ENCODE measurements around the gene NLGN1. TPM values are rescaled to one million over a fixed set of nuclear protein-coding genes. Genes with fewer than 3 reads are reported as not detected.

The NLGN1 gene
- total RNA-seq, 1 experiment from 2014 or later = 8.6 TPM

- DNase-seq (ENCODE audit: low read depth) = no peak
- in situ Hi-C loops (cut with HindIII; ENCODE audit: low pct_unique_long_range_greater_than_20kb, low sequenced_read_pairs) = no loop called here
These were observed 337.4 kb downstream of the NLGN1 start for GRCh38 chr3:173734895-173735294.

- no peak for DNase-seq (ENCODE audit: low read depth)
- in situ Hi-C loops (cut with HindIII; ENCODE audit: low pct_unique_long_range_greater_than_20kb, low sequenced_read_pairs) = no loop called here
These were observed 338.3 kb downstream of the NLGN1 start for GRCh38 chr3:173735841-173736240.

DNA sequence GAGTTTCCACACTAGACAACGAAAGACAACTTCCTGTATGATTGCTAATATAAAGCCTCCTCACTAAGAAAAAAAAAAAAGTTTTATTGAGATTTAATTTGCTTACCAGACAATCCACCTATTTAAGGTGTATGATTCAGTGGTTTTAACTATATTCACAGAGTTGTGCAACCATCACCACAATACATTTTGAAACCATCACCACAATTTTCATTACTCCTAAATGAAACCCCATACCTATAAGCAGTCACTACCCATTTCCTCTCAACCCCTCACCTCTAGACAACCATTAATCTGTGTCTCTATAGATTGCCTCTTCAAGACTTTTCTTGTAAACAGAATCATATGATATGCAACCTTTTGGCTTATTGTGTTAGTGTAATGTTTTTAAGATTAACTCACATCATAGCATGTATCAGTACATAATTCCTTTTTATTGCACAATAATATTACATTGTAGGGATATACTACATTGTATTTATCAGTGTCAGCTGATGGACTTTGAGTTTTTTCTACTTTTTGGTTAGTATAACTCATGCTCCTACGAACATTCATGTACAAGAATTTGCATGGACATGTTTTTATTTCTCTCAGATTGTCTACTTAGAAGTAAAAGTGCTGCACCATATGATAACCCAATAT lies 339.7 kb downstream of the NLGN1 start:
- DNase-seq (ENCODE audit: low read depth) = no peak
- in situ Hi-C loops (cut with HindIII; ENCODE audit: low pct_unique_long_range_greater_than_20kb, low sequenced_read_pairs) = no loop called here

- in situ Hi-C loops (cut with HindIII; ENCODE audit: low pct_unique_long_range_greater_than_20kb, low sequenced_read_pairs) = no loop called here
- DNase-seq (ENCODE audit: low read depth) = no peak
These were observed 342.2 kb downstream of the NLGN1 start for GRCh38 chr3:173739726-173740125.

- DNase-seq (ENCODE audit: low read depth) = no peak
- in situ Hi-C loops (cut with HindIII; ENCODE audit: low pct_unique_long_range_greater_than_20kb, low sequenced_read_pairs) = no loop called here
These were observed 344.9 kb downstream of the NLGN1 start for GRCh38 chr3:173742491-173742890.

DNA sequence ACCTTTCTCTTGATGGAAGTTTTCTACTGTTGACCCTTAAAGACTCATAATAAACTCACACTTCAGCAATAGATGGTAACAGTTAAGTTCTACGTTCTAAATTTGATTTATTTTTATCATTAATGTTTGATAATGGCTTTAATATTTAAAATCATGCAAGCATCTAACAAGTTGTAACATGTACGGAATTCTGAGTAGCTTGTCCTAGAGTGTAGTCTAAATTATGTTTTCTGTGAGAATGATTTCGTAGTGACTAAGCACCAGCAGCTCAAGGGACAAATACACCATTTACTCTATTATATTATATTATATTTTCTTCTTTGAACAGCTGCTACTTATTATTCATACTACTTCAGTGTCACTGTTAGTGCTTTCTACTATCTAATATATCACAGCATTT lies 345.6 kb downstream of the NLGN1 start:
- in situ Hi-C loops (cut with HindIII; ENCODE audit: low pct_unique_long_range_greater_than_20kb, low sequenced_read_pairs) = no loop called here
- no peak for DNase-seq (ENCODE audit: low read depth)

- DNase-seq (ENCODE audit: low read depth) = no peak
These were observed 346.0 kb downstream of the NLGN1 start for GRCh38 chr3:173743516-173743915.

DNA sequence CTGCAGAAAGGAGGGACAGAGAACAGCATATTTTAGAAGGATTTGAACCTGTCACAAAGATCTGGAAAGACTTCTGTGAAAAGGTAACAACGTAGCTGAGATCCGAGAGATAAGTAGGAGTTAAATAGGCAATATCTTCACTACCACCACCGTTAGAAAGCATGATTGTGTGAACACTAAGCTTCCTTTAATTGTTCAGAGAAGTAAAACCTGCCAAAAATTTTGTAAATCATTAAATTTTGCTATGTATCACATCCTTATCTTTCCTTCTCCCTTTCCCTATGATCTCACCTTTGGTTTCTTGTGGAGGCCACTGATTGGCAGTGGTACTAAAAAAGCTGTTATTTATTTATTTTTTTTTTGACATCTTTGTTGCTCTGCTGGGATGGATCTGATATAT lies 346.9 kb downstream of the NLGN1 start:
- in situ Hi-C loops (cut with HindIII; ENCODE audit: low pct_unique_long_range_greater_than_20kb, low sequenced_read_pairs) = no loop called here
- DNase-seq (ENCODE audit: low read depth) = no peak

More at GRCh38 chr3:173743516-173743915, 346.0 kb downstream of the NLGN1 start:
- in situ Hi-C loops (cut with HindIII; ENCODE audit: low pct_unique_long_range_greater_than_20kb, low sequenced_read_pairs) = no loop called here

DNA sequence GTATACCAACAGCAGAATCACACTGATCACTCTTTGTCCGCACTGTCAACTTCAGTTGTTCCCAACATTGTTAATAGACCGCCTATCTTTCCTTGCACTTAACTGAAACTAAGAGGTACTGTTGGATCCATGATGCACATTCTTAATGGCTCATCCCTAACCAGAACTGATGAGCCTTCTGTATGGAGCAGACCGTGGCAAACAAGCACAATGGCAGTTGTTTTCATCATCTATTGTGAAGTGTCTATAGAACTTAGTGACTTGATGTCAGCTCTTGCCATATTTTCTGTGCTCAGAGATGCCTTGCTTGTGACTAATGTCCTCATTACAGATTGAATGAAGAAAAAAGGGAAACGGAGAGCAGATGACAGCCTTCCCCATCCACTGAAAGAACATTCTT lies 347.4 kb downstream of the NLGN1 start:
- in situ Hi-C loops (cut with HindIII; ENCODE audit: low pct_unique_long_range_greater_than_20kb, low sequenced_read_pairs) = no loop called here
- no peak for DNase-seq (ENCODE audit: low read depth)

DNA sequence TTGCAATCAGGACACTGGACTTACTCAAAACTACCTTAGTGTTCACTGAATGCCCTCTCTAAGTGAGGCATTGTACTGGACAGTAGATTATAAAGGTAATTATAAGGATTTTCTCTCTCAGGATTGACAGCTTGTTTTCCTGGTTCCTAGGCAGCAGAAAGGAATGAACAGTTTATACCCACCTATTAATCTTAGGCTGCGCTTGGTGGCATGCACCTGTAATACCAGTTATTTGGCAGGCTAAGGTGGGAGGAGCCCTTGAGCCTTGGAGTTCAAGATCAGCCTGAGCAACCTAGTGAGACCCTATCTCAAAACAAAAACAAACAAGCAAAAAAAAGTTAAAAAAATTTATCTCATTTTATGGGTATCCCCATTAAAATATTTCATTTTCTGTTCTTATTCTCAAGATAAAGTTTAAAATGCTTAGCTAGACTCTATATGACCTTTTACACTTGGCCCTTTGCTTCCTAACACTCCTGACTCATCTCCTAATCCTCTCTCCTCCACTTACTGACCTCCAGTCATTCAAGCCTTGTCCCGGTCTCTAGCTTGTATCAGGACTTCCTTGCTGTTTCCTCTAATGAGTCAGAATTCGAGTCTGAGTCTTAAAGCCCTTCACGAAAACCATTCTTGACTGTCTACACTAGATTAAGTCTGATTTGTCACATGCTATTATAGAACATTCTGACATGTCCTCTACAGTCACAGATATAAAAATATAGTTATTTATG lies 348.6 kb downstream of the NLGN1 start:
- no peak for DNase-seq (ENCODE audit: low read depth)
- in situ Hi-C loops (cut with HindIII; ENCODE audit: low pct_unique_long_range_greater_than_20kb, low sequenced_read_pairs) = no loop called here

- no peak for DNase-seq (ENCODE audit: low read depth)
- in situ Hi-C loops (cut with HindIII; ENCODE audit: low pct_unique_long_range_greater_than_20kb, low sequenced_read_pairs) = no loop called here
These were observed 349.9 kb downstream of the NLGN1 start for GRCh38 chr3:173747427-173747826.

GRCh38 chr3:173748105-173748504 lies 350.6 kb downstream of the NLGN1 start:
- in situ Hi-C loops (cut with HindIII; ENCODE audit: low pct_unique_long_range_greater_than_20kb, low sequenced_read_pairs) = no loop called here
- DNase-seq (ENCODE audit: low read depth) = no peak

GRCh38 chr3:173750095-173750494 lies 352.6 kb downstream of the NLGN1 start:
- DNase-seq (ENCODE audit: low read depth) = no peak
- in situ Hi-C loops (cut with HindIII; ENCODE audit: low pct_unique_long_range_greater_than_20kb, low sequenced_read_pairs) = no loop called here

DNA sequence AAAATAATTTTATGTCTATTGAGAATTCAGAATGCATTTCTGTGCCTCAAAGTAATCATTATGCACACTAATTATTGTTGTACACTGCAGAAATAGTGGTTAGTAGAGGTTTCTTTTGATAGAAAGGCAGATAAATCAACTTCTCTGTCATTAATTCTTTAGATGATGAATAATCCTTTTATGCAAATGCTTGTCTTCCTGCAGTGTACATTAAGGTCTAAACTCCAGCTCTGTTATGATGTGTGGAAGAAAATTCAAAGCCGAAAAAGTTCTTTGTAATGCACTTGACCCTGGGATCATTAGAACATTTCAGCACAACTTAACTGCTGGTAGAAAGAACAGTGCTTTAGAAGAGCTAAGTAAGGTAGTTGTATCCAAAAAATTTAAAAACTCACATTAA lies 353.0 kb downstream of the NLGN1 start:
- no peak for DNase-seq (ENCODE audit: low read depth)
- in situ Hi-C loops (cut with HindIII; ENCODE audit: low pct_unique_long_range_greater_than_20kb, low sequenced_read_pairs) = no loop called here

DNA sequence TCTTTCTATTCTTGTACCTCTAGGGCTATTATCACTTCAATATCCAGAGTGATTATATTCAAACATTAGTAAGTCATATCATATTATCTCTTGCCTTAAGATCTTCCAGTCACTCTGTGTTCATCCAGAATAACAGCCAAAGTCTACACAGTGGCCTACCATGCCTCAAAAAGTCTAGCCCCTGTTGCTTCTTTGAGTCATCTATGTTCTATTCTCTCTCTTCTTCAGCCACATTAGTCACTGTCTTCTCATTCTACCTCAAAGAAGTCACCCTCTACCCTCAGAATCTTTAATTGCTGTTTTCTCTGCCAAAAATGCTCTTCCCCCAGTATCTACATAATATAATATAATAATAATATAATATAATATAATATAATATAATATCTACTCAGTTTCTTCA lies 356.0 kb downstream of the NLGN1 start:
- in situ Hi-C loops (cut with HindIII; ENCODE audit: low pct_unique_long_range_greater_than_20kb, low sequenced_read_pairs) = no loop called here
- no peak for DNase-seq (ENCODE audit: low read depth)

GRCh38 chr3:173755161-173755560 lies 357.6 kb downstream of the NLGN1 start:
- DNase-seq (ENCODE audit: low read depth) = no peak
- in situ Hi-C loops (cut with HindIII; ENCODE audit: low pct_unique_long_range_greater_than_20kb, low sequenced_read_pairs) = no loop called here

- no peak for DNase-seq (ENCODE audit: low read depth)
- in situ Hi-C loops (cut with HindIII; ENCODE audit: low pct_unique_long_range_greater_than_20kb, low sequenced_read_pairs) = no loop called here
These were observed 363.6 kb downstream of the NLGN1 start for GRCh38 chr3:173761161-173761560.

DNA sequence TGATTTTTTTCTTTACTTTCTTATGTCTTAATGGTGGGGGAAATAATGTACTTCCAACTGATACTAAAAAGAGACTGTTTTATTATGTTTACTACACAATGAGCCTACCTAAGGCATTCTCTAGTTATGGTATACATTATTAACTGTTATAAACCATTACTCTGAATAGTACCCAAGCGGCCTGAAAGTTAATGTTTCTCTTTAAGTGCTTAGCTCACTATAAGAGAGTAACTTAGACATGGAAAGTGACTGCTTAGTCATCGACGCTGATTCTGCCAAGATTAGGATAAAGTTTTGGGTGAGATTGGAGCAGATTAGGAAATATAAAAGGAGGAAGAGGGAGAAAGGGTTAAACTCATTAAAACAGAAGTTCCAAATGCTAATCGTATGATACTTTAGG lies 365.0 kb downstream of the NLGN1 start:
- in situ Hi-C loops (cut with HindIII; ENCODE audit: low pct_unique_long_range_greater_than_20kb, low sequenced_read_pairs) = no loop called here
- no peak for DNase-seq (ENCODE audit: low read depth)

DNA sequence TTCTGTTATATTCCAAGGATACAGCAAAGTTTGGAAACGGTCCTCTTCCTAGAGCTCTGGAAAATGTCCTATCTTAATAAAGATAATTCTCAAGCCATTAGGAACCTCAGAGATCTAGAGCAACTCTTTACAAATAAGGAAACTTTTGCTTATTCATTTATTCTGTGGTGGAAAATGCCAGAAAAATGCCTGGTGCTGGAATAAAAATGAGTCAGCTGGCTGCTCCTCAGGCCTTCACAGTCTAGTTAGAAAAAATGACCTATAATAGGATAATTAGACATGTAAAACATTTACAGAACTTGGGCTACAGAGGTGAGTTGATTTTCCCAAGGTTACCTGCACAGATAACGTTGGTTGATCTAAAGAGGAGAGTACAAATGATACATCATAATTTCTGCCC lies 372.5 kb downstream of the NLGN1 start:
- DNase-seq (ENCODE audit: low read depth) = no peak

More for the DNA sequence above, 372.5 kb downstream of the NLGN1 start:
- in situ Hi-C loops (cut with HindIII; ENCODE audit: low pct_unique_long_range_greater_than_20kb, low sequenced_read_pairs) = no loop called here
